Neural crest cell (in vitro differentiated cells): Measurements from ENCODE around the gene MRM2. TPM values are rescaled to one million over a fixed set of nuclear protein-coding genes. Genes with fewer than 3 reads are reported as not detected.
A peak's percentile ranks its signal among the peaks of the same experiment; 100 is the strongest.

Source experiments
- DNase-seq: peaks from one replicate; pipeline ENCODE4 v3.0.0; 2021; ENCODE audit warnings: low read depth, mixed read lengths, low spot score
- H3K27ac Mint-ChIP-seq: one replicate; pipeline ENCODE4 v1.8.0; 2021; ENCODE audit warnings: mild to moderate bottlenecking, mixed read lengths; ENCODE audit not compliant: unreplicated experiment
- H3K27me3 Mint-ChIP-seq: 2 replicates; pipeline ENCODE4 v1.8.0; 2021; ENCODE audit warnings: low read depth, mild to moderate bottlenecking, mixed read lengths
- H3K36me3 Mint-ChIP-seq: 2 replicates; pipeline ENCODE4 v1.8.0; 2021; ENCODE audit warnings: low read depth, mild to moderate bottlenecking, mixed read lengths
- H3K4me1 Mint-ChIP-seq: 2 replicates; pipeline ENCODE4 v1.8.0; 2021; ENCODE audit warnings: mixed read lengths
- H3K4me3 Mint-ChIP-seq: one replicate; pipeline ENCODE4 v1.8.0; 2021; ENCODE audit warnings: mild to moderate bottlenecking, mixed read lengths
- H3K9me3 Mint-ChIP-seq: 2 replicates; pipeline ENCODE4 v1.8.0; 2021; ENCODE audit warnings: mixed read lengths
- total RNA-seq: library from RNA; stranded (reverse); gene quantifications from 2 replicates; pipeline ENCODE4 v1.2.1, GENCODE V29; 2021
- TF ChIP-seq, protein P1 (sequence below): fragments of 200-600 bp; sonication (generic); conservative IDR thresholded peaks from 2 replicates; pipeline ENCODE4 v1.5.0; 2021; ENCODE audit warnings: antibody characterized with exemption, mild to moderate bottlenecking

The MRM2 gene
- total RNA-seq, 1 donor from 2014 or later: 48.5 TPM

- TF ChIP-seq, protein P1, sequence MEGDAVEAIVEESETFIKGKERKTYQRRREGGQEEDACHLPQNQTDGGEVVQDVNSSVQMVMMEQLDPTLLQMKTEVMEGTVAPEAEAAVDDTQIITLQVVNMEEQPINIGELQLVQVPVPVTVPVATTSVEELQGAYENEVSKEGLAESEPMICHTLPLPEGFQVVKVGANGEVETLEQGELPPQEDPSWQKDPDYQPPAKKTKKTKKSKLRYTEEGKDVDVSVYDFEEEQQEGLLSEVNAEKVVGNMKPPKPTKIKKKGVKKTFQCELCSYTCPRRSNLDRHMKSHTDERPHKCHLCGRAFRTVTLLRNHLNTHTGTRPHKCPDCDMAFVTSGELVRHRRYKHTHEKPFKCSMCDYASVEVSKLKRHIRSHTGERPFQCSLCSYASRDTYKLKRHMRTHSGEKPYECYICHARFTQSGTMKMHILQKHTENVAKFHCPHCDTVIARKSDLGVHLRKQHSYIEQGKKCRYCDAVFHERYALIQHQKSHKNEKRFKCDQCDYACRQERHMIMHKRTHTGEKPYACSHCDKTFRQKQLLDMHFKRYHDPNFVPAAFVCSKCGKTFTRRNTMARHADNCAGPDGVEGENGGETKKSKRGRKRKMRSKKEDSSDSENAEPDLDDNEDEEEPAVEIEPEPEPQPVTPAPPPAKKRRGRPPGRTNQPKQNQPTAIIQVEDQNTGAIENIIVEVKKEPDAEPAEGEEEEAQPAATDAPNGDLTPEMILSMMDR: no peak
- Mint-ChIP-seq H3K27ac (no peak overlapping the region), H3K4me3 (no peak overlapping the region), H3K27me3 (no peaks in the 10 kb centered on the region), H3K9me3 (no peaks in the 10 kb centered on the region), H3K36me3 (no peaks in the 10 kb centered on the region), H3K4me1 (peaks cover 4% of the 10 kb centered on the region)
- no peak for DNase-seq
Observed at GRCh38 chr7:2249744-2250323, 7.8 kb upstream of the MRM2 start.

GRCh38 chr7:2248984-2249694 is 7.1 kb upstream of the MRM2 start:
- H3K4me3 Mint-ChIP-seq: peak overlapping the region; percentile 64
- peaks cover 4% of the 10 kb centered on the region for H3K4me1 Mint-ChIP-seq
- no peak for DNase-seq
- no peaks in the 10 kb centered on the region for H3K9me3 Mint-ChIP-seq
- H3K36me3 Mint-ChIP-seq: no peaks in the 10 kb centered on the region
- TF ChIP-seq, protein P1: no peak
- peak overlapping the region; percentile 19 for H3K27ac Mint-ChIP-seq
- H3K27me3 Mint-ChIP-seq: no peaks in the 10 kb centered on the region

- no peaks in the 10 kb centered on the region for H3K27me3 Mint-ChIP-seq
- no peak overlapping the region for H3K4me3 Mint-ChIP-seq
- TF ChIP-seq, protein P1: peak; percentile 72
- DNase-seq: peak; percentile 61
- H3K9me3 Mint-ChIP-seq: no peaks in the 10 kb centered on the region
- no peaks in the 10 kb centered on the region for H3K36me3 Mint-ChIP-seq
- no peak overlapping the region for H3K27ac Mint-ChIP-seq
- H3K4me1 Mint-ChIP-seq: peaks cover 14% of the 10 kb centered on the region
Observed at GRCh38 chr7:2247141-2247995, 5.4 kb upstream of the MRM2 start.

GRCh38 chr7:2245883-2246675 is 4.1 kb upstream of the MRM2 start:
- Mint-ChIP-seq H3K27ac (no peak overlapping the region), H3K27me3 (no peaks in the 10 kb centered on the region), H3K4me1 (peaks cover 16% of the 10 kb centered on the region), H3K36me3 (no peaks in the 10 kb centered on the region), H3K9me3 (no peaks in the 10 kb centered on the region), H3K4me3 (peak overlapping the region; percentile 58)
- no peak for DNase-seq
- TF ChIP-seq, protein P1: no peak

- no peak for DNase-seq
- no peaks in the 10 kb centered on the region for H3K27me3 Mint-ChIP-seq
- H3K27ac Mint-ChIP-seq: peak overlapping the region; percentile 62
- H3K4me1 Mint-ChIP-seq: peaks cover 16% of the 10 kb centered on the region
- H3K9me3 Mint-ChIP-seq: no peaks in the 10 kb centered on the region
- peak overlapping the region; percentile 69 for H3K4me3 Mint-ChIP-seq
- TF ChIP-seq, protein P1: no peak
- H3K36me3 Mint-ChIP-seq: no peaks in the 10 kb centered on the region
Observed at GRCh38 chr7:2244404-2244995, 2.5 kb upstream of the MRM2 start.
